ENCODE data around the gene VAV1.

GRCh38 chr19:6745965-6746364, 26.5 kb upstream of the VAV1 start:
- no peak for TF ChIP-seq CTCF (conservative IDR thresholded peaks at IDR 0.05)
- TF ChIP-seq EZH2 (IDR thresholded peaks at IDR 0.05; ENCODE audit: low read depth) = no peak
